ENCODE measurements around the gene KCNH8. TPM values are rescaled to one million over a fixed set of nuclear protein-coding genes. Genes with fewer than 3 reads are reported as not detected.

Gene KCNH8
- total RNA-seq, 1 experiment from 2014 or later, result 1.3 TPM

DNA sequence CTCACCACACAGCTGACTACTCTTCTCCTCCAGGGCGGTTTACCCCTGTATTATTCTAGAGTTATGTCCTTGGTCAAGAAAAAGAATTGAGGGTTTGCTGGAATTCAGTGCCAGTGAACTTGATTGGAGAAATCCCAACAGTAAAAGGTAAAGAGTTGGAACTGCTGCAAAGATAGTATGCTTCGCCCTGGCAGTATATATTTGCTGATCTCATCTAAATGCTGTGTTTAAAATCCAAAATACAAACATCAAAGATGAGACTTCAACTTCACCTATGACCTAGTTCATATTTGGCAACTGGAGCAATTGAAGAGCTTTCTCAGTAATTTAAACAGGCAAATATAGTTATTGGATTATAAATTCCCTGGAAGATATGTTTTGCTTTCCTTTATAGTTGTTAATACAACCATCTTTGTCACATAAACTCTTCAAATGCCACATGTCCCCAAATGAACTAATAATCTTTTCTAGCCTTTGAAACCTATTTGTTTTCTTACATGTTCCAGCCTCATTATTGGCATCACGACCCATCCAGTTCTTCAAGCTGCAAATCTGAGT lies 6.5 kb downstream of the KCNH8 start:
- intact Hi-C loops (cut with micrococcal nuclease; ENCODE audit: unreplicated experiment), result no loop called here
- Mint-ChIP-seq H3K27ac (ENCODE audit: unreplicated experiment) (no peak overlapping the region), H3K9me3 (ENCODE audit: low read depth, unreplicated experiment) (no peaks in the 10 kb centered on the region), H3K27me3 (ENCODE audit: unreplicated experiment) (no peaks in the 10 kb centered on the region), H3K4me3 (ENCODE audit: low read depth, unreplicated experiment) (no peak overlapping the region), H3K4me1 (ENCODE audit: low read depth, unreplicated experiment) (peaks cover 2% of the 10 kb centered on the region), H3K36me3 (ENCODE audit: insufficient read depth, unreplicated experiment) (no peaks in the 10 kb centered on the region)
- BruUV-seq (replicated peaks), result no TSS peak
- CTCF ChIA-PET, result no interaction called here
- DNase-seq, result no peak
- TF ChIP-seq CTCF (IDR thresholded peaks at IDR 0.05; ENCODE audit: unreplicated experiment), result no peak

DNA sequence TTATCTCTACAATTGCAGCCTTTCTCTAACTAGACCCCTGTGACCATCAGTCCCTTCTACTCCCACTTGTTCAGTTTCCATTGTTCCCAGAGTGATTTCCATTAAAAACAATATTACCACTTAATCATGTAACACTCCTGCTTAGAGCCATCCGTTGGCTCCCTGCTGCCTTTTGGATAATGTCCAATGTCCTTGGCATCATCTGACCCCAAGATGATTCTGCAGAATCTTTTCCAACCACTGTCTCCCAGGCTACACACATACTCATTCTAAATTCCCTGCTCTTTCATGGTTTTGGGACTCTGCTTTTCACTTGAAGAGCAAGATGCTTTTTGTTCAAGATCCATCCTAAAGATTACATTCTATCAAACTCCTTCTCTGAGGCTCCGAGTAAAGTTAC lies 7.1 kb downstream of the KCNH8 start:
- CTCF ChIA-PET, result no interaction called here
- no peaks in the 10 kb centered on the region for H3K4me1 Mint-ChIP-seq (ENCODE audit: low read depth, unreplicated experiment)
- intact Hi-C loops (cut with micrococcal nuclease; ENCODE audit: unreplicated experiment), result no loop called here
- no peaks in the 10 kb centered on the region for H3K9me3 Mint-ChIP-seq (ENCODE audit: low read depth, unreplicated experiment)
- H3K27ac Mint-ChIP-seq (ENCODE audit: unreplicated experiment), result no peak overlapping the region
- H3K4me3 Mint-ChIP-seq (ENCODE audit: low read depth, unreplicated experiment), result no peak overlapping the region
- H3K36me3 Mint-ChIP-seq (ENCODE audit: insufficient read depth, unreplicated experiment), result no peaks in the 10 kb centered on the region
- no peak for TF ChIP-seq CTCF (IDR thresholded peaks at IDR 0.05; ENCODE audit: unreplicated experiment)
- H3K27me3 Mint-ChIP-seq (ENCODE audit: unreplicated experiment), result no peaks in the 10 kb centered on the region
- BruUV-seq (replicated peaks), result no TSS peak
- DNase-seq, result no peak

DNA sequence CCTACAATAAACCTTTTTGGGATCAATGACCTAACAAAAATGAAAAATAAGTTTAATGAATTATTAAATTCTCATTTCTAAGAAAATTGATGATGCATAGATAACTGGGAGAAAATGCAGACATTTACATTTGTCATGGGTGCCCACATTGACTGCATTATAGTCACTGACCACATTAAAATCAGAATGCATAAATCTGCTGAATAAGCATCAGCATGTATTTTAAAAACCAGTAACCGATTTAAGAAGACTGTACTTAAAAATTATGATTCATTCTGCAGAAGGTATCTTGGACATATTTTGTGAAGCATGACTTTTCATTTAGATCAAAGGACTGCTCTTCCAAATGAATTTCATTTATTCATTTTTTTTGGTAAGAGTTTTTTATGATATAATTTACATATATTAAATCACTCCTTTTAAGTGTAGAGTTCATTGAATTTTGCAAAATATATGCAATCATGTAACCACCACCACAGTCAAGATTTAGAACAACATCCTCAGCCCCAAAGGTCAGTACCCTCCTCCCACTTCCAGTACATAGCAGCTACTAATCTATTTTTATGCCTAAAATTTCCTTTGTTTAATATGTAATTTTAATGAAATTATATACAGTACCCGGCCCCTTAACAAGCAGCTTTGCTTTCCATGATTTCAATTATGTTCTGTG lies 11.8 kb downstream of the KCNH8 start:
- CTCF ChIA-PET, result no interaction called here
- no peaks in the 10 kb centered on the region for H3K36me3 Mint-ChIP-seq (ENCODE audit: insufficient read depth, unreplicated experiment)
- H3K4me1 Mint-ChIP-seq (ENCODE audit: low read depth, unreplicated experiment), result no peaks in the 10 kb centered on the region
- TF ChIP-seq CTCF (IDR thresholded peaks at IDR 0.05; ENCODE audit: unreplicated experiment), result no peak
- H3K9me3 Mint-ChIP-seq (ENCODE audit: low read depth, unreplicated experiment), result no peaks in the 10 kb centered on the region
- H3K4me3 Mint-ChIP-seq (ENCODE audit: low read depth, unreplicated experiment), result no peak overlapping the region
- no peaks in the 10 kb centered on the region for H3K27me3 Mint-ChIP-seq (ENCODE audit: unreplicated experiment)
- intact Hi-C loops (cut with micrococcal nuclease; ENCODE audit: unreplicated experiment), result no loop called here
- no peak overlapping the region for H3K27ac Mint-ChIP-seq (ENCODE audit: unreplicated experiment)
- BruUV-seq (replicated peaks), result no TSS peak
- DNase-seq, result no peak

GRCh38 chr3:19165654-19166053 lies 17.3 kb downstream of the KCNH8 start:
- intact Hi-C loops (cut with micrococcal nuclease; ENCODE audit: unreplicated experiment), result no loop called here
- no peaks in the 10 kb centered on the region for H3K4me1 Mint-ChIP-seq (ENCODE audit: low read depth, unreplicated experiment)
- H3K9me3 Mint-ChIP-seq (ENCODE audit: low read depth, unreplicated experiment), result no peaks in the 10 kb centered on the region
- CTCF ChIA-PET, result no interaction called here
- BruUV-seq (replicated peaks), result no TSS peak
- no peak overlapping the region for H3K4me3 Mint-ChIP-seq (ENCODE audit: low read depth, unreplicated experiment)
- DNase-seq, result no peak
- H3K27ac Mint-ChIP-seq (ENCODE audit: unreplicated experiment), result no peak overlapping the region
- no peaks in the 10 kb centered on the region for H3K36me3 Mint-ChIP-seq (ENCODE audit: insufficient read depth, unreplicated experiment)
- no peaks in the 10 kb centered on the region for H3K27me3 Mint-ChIP-seq (ENCODE audit: unreplicated experiment)
- no peak for TF ChIP-seq CTCF (IDR thresholded peaks at IDR 0.05; ENCODE audit: unreplicated experiment)

Data from Calu3 (cell line).